D341Med (cell line): ENCODE results near the gene FGD4.
"Not testable (repeated sequence)": the region's sequence is repeated elsewhere in the genome, so short reads cannot be mapped to it uniquely, and the experiment has no call there.

Experiments used
- DNase-seq: peaks from one replicate; pipeline ENCODE4 v3.0.0; 2012; ENCODE audit warnings: low spot score

FGD4 gene

DNA sequence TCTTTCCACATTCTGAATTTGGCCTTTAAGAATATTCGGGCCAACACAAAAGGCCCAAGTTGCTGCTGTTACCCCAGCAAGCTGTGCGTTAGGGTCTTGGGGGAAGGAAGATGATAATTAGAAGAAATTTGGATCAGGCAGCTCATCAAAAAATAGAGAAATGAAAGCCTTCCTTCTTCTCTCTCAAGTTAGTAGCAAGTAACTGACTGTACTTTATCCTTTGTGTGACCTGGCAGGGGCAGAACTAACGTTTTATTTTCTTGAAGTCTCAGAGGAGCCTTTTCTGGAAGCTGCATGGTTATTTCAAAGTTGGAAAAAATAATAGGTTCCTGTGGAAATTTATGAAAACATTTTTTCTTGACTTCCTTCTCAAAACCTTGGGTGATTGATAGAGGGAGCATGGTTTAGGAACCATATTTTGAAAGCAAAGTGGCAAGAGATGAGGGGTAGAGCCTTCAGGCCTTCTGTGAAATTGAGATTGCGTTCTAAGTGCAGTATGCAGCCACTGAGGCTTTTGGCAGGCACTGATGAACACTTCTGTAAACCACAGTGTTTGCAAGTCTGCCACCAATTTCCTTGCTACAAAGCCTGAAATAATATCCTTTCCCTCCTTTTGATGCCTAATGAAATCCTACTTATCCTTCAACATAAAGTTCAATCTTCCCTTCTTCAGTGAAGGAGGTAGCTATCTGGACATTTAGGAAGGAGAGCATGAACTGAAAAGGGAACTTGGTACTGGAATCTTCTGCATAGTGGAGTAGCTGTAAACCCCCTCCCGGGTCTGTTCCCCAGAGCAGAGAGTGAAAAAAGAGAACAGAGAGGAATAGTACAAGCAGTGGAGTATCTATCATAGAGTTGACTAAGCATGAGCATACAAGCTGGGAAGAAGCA is 123.2 kb downstream of the FGD4 start:
- DNase-seq = no peak

DNA sequence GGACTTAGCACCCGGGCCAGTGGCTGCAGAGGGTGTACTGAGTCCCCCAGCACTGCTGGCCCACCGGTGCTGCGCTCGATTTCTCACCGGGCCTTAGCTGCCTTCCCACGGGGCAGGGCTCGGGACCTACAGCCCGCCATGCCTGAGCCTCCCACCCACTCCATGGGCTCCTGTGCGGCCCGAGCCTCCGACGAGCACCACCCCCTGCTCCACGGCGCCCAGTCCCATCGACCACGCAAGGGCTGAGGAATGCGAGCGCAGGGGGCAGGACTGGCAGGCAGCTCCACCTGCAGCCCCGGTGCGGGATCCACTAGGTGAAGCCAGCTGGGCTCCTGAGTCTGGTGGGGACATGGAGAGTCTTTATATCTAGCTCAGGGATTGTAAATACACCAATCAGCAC is 126.4 kb downstream of the FGD4 start:
- DNase-seq = not testable (repeated sequence)

DNA sequence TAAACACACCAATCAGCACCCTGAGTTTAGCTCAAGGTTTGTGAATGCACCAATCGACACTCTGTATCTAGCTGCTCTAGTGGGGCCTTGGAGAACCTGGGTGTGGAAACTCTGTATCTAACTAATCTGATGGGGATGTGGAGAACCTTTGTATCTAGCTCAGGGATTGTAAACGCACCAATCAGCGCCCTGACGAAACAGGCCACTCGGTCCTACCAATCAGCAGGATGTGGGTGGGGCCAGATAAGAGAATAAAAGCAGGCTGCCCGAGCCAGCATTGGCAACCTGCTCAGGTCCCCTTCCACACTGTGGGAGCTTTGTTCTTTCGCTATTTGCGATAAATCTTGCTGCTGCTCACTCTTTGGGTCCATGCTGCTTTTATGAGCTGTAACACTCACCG is 127.0 kb downstream of the FGD4 start:
- not testable (repeated sequence) for DNase-seq

DNA sequence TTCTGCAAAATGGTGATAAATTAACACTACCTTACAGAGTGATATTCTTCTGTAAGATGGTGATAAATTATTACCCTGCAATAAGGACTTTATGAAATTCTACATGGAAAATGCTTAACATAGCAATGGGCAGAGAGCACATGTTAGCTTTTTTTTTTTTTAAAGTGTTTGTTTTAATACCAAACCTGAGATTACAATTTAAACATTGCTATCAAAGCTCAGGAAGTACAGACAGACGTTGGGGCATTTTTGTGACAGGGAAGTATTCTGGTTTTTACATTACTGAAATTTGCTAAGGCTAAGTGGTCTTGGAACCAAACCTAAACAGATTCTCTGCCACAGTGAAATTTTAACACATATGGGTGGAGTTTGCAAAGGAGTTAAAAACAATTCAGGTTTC is 133.1 kb downstream of the FGD4 start:
- DNase-seq = no peak

DNA sequence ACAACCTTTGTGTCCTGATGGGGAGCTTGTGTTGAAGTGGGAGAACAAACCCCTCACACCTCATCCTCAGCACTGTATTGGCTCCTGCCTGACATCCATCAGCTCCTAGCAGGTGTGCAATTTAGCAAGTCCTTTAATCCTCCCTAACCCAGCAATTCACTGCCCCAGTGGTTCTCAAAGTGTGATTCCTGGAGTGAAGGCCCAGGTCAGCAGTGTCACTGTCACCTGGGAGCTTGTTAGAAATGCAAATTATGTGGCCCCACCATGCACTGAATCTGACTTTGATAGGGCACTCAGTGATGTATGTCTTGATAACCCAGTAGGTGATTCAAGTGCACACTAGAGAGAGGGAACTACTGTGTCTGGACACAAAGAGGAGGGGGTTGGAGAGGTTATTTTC is 133.6 kb downstream of the FGD4 start:
- no peak for DNase-seq

DNA sequence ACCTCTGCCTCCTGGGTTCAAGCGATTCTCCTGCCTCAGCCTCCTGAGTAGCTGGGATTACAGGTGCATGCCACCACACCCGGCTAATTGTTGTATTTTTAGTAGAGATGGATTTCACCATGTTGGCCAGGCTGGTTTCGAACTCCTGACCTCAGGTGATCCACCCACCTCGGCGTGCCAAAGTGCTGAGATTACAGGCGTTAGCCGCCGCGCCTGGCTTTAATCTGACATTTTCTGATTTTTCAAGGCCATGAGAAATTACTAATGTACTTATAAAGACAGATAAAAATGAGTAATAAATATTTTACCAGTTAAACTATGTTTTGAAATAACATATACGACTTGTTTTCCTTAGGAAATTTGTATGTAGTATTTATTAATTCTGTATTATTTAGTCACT is 134.1 kb downstream of the FGD4 start:
- DNase-seq = not testable (repeated sequence)

DNA sequence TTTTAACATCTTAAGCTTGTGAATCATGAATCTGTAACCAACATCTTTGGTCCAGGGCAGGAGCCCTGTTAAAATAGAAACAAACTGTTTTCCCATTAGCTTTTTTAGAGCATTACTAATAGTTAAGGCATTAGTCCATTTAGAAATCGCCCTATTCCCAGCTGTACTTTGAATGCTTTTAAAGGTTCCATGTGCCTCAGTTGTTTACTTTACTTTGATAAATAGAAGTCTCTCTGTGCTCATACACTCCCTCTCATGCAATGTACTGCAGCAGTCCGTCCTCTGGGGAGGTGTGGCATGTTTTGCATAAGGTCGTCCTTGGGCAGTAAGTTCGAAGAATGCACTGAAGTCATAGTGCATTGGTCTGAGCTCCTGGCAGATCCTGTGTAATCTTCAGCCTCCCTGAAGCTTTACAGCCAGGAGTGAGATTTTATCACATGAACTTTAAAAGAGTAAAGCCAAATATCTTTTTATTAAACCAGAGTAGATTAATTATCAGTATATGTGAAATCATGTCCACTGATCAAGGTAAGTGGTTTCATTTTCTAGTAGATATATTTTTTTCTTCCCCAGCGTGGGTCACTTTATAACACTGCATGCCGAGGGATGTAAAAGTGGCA is 134.7 kb downstream of the FGD4 start:
- peak; percentile 46 for DNase-seq

DNA sequence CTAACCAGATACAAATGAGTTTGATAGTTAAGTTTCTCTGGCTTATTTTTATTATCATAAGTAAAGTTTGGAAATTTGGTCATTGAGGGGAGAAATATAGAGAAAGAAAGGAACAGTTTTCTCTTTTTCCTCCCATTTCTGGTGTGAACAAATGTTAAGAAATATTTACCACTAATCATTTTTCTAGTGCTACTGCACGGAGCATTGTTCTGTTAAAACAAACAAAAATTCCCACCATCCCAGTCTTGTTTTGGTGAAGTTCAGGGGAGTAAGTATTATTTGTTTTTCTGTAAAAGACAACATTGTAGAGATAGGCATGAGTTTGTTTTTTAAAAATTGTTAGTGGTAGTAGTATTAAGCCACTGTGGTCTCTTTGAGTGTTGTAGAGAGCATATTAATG is 135.3 kb downstream of the FGD4 start:
- no peak for DNase-seq

DNA sequence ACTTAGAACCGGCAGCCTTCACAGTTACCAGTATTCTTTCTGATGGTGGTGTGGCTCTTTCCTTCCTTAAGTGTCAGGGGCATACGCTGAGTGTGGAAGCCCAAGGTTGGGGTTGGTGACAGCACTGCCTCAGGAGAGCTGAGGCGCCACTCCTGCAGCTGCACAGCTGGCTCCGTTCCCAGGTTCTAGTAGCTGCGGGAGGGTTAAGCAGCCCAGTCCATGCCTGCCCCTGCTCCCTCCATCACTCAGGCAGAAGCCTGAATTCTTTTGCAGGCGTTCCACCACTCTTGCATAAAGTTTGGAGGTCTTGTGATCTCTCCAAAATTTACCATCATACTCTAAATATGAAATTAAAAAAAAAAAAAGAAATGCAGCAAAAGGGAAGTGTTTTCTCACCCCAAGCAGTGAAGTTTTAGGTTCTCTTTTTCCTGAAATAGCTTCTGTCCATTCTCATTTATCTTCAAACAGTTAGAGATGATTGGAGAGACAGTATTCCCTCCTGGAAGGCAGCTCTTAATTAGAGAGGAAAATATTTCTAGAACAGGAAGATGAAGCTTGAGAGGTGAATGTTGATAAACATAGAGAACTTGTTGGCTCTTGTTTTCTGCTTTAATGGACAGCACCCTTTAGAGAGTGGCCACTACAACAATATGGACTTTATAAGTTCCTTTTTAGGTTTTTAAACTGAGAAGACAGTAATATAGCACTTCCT is 136.1 kb downstream of the FGD4 start:
- peak; percentile 85 for DNase-seq

DNA sequence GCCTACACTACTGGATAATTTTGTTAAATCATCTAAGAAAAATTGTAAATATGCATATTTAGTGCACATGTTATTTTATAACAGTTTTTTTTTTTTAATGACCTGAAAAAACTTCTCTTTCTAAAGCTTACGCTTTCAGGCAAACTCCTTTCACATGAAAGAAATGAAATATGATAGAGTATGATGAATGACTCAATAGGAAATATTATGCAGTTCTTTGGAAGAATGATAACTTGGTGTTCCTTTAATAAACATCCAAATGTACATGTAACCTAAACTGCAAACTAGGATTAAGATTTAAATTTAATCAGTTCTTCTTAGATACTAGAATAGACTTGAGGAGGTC is 136.6 kb downstream of the FGD4 start:
- DNase-seq = no peak

DNA sequence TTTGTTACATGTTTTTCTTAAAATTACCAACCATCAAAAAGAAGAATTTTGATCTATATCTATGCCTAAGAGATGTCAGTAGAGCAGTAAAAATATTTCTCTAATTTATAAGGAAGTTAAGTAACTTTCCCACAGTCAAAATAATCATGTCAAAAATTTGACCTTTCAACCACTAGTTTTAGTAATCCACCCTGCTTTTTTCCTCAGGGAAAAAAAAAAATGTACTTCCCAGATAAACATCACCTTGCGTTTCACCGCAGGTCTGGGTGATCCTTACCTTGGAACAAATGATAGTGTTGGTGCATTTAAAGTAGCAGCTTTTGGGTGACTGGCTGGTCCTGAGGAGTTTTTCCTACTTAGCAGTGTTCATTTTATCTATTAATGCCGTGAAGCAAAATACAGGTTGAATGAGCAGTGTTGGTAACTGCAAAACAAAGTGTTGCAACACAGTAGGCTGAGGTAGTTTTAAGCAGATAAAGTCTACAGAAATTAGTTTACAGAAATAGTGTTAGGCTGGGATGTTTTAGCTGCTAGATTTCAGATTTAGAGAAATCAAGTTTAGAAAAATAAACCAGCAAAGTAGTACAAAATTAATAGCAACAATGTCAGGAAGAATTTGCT is 142.5 kb downstream of the FGD4 start:
- DNase-seq = no peak

DNA sequence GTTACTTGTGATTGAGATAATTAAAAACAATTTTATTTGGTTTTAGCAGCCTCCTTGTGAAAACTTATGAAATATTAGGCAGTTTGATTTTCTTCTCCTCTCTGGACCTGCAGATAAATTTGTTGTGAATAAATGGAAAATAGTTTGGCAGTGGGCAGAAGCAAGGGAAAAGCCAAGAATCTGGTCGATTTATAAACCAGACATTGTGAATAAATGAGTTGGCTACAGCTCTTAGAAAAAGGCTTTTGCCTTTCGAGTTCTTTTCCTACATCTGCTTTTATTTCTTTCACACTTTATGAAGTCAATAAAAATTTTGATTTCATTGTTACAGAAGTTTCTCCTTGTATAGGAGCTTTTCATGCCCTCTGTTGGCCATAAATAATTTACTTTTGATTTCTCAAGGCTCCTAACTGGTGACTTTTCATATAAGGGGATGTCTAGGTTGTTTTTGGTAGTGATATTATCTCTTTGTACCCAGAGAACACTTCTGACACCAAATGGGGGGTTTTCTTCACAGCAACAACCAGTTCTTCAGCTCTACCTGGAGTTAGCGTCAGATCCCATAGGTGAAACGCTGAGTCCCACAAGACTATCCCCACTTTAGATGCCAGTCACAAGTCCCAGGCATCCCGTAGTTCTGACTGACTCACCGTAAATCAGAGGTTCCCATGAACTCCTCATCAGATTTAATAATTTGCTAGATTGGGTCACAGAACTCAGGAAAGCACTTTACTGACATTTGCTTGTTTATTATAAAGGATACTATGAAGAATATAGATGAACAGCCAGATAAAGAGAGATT is 143.3 kb downstream of the FGD4 start:
- DNase-seq = no peak

DNA sequence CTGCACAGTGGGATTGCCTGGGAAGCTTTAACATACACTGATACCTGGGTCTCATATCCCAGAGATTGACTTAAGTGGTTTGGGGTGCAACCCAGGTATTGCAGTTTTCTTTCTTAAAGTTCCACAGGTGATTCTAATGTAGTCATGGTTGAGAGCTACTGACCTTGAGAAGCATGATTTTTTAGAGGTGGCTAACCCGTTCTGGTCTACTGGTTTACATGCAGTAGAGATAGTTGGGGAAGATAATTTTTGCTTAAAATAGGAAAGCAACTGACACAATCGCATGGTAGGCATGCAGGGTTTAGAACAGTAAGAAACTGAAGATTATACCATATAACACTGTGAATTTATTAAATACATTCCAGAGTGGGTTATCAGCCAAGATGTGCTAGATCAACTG is 145.5 kb downstream of the FGD4 start:
- no peak for DNase-seq

DNA sequence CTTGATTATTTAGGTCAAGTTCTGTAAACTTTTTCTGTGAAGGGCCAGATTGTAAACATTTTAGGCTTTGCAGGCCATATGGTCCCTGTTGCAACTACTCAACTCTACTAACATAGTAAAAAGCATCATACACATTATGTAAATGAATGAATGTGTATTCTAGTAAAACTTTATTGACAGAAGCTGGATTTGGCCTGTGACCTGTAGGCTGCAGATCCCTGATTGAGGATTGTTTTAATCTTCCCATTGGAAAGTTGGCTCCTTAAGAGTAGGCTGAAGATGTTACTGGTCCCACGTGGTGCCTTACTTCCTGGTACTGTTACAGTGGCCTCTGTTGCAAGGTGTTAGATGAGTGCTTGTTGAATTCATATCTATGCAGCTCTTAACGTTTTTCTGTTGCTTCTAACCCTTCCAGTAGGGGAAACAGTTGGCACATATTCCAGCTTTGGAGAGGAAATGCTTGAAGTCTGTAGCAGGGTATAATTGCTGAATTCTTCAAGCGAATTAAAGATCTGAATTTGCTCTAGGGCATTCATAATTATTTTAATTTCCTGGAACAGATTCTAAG is 146.1 kb downstream of the FGD4 start:
- DNase-seq = no peak

DNA sequence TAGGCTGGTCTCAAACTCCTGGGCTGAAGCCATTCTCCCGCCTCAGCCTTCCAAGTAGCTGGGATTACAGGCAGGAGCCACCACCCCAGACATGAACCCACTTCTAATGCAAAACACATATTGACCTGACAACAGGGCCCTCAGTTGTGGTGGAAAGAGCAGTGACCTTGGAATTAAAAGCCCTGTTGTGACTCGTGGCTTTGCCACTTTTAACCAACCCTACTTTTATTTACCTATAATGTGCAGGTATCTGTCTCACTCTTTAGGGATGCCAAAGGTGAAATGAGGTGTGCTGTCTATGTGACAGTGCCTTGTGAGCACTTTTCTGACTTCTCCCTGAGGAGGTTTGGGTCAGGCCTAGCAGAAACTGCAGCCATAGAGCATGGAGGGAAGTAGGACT is 146.9 kb downstream of the FGD4 start:
- no peak for DNase-seq

DNA sequence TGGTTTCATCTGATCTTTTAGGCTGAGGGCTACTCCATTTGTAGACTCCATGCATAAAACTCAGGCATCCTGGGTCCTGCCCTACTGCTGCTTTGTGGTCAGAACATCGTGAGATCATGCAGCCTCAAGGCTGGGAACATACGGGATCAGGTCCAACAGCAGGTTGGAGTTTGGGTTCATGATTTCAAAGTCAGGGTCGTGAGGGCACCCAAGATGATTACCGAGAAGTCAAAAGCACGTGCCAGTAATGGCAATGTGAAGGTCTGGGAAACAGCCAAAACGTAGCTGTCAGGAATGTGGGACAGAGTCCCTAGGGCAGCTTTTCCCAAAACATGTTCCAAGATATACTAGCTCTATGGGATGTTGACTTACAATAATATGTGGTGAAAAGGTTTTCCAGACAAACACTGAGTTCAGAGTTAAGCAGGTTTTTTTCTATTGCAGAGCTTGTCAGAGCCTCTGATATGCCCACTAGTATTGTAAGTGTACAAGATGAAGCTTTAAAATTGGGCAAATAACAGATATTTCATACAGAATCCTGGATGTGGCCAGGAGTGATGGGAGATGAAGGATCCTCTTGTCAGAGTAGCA is 149.4 kb downstream of the FGD4 start:
- no peak for DNase-seq

DNA sequence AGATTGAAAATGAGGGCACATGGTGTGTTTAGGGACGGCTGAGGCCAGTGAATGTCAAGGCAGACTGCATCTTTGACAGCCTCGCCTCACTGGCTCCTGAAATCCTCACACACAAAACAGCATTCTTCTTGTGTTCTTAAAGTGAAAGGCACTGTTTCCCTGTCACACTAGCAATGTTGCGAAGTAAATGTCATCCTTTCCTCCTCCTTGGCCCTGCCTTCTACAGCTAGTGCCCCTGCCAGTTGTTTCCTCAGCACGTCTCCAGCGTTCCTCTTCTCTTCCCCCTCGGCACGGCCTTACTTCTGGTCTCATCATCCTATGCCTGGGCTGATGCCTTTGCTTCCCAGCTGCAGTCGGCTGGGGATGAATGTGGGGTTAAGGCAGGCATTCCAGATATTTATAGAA is 150.3 kb downstream of the FGD4 start:
- DNase-seq = no peak

DNA sequence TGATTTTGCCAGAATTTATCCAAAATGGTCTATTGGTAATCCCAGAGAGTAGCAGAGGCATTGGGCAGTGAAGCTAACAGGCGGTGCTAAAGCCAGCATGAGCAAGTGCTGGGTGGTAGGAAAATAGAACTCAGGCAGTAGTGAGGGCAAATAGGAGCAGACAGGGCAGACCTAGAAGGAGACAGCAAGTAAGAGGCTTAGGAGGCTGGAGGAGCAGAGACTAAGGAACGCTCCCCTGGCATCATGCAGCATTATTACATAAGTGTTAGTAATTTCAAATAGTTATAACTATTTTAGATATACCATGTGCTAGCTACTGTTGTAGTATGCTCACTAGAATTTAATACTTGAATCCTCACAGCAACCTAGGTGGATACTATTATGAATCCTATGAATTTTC is 151.7 kb downstream of the FGD4 start:
- peak; percentile 46 for DNase-seq

DNA sequence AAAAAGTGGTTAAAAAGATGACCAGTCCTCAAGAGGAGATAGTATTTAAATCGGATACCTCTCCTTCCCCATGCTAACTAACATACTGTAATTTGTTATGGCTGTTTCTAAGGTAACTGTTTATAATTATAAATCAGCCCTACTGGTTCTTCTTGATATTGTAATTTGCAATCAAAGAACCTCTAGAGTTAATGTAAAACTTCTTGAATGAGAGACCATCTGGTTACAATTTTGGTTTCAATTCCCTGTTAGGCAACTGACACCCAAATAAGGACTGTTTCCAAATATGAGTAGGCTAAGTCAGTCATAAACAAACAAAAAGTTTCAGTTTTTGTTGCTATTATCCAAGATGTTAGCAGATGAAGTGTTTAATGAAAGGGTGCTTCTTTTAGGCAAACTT is 159.5 kb downstream of the FGD4 start:
- DNase-seq = no peak

DNA sequence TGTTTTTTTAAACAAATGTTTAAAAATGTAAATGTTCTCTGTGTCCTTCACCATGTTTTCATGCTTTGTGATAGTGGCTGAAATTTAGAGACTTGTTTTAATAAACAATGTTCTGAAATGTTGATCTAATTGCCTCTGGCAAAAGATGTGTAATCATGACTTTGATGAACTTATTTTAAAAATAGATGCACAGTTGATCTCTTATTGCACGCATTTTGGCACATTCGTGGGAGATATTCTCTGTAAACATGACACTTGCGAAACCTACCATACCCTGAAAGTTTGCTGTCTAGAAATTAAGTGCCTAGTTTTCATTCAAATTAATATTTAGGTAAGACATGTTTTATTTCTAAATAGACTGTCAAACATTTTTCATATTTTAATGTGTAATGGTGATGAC is 160.1 kb downstream of the FGD4 start:
- DNase-seq = no peak

DNA sequence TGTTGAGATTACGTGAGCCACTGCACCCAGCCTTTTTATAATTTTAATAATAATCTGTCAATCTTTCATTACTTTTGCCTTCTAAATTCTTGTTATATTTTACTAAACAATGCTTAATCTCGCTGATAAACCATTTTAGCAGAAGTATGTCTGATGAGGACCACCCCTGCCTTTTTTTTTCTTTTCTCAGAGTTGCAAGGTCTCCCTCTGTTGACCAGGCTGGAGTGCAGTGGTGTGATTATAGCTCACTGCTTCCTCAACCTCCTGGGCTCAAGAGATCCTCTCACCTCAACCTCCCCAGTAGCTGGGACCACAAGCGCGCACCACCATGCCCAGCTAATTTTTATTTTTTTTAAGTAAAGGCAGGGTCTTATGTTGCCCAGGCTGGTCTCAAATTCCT is 161.2 kb downstream of the FGD4 start:
- no peak for DNase-seq
